A549 (cell line): ENCODE measurements around the gene NLRC5. TPM values are rescaled to one million over a fixed set of nuclear protein-coding genes. Genes with fewer than 3 reads are reported as not detected.

Experiments
- ATAC-seq, 2 experiments: fragments of 200-7000 bp in 1 of 2; fragments of >200 bp in 1 of 2; cut with Nextera tagmentation in 1 of 2; cut with Tn5 transposase in 1 of 2; 3 replicates each; pipeline versions ENCODE4 v1.8.0 to v1.9.1; 2018 to 2020; ENCODE audit warnings: mild to moderate bottlenecking in 1 of 2, moderate library complexity in 1 of 2
- CTCF ChIA-PET: fragments of 300-600 bp; sonication (Branson Sonifier 250); formaldehyde crosslinking; extraction: SDS; loops from one replicate; lab custom pipeline; 2021; ENCODE audit warnings: antibody characterized with exemption, inconsistent platforms; lab: Yijun Ruan, JAX
- POLR2A ChIA-PET: fragments of 350-600 bp; formaldehyde crosslinking; extraction: SDS; loops from one replicate; lab custom pipeline; 2021; ENCODE audit warnings: antibody characterized with exemption, inconsistent platforms; lab: Yijun Ruan, JAX
- DNase-seq, 2 experiments: peaks; one replicate each; pipeline versions ENCODE4 v3.0.0 to v3.0.0-alpha.2; 2011 to 2016; ENCODE audit warnings: low read depth in 1 of 2, low spot score in 1 of 2
- FAIRE-seq: peaks from 2 replicates; lab custom pipeline; 2011; peaks lifted over from hg19 to GRCh38; lab: Jason Lieb, UNC
- H3K27ac ChIP-seq, 2 experiments: fragments of >200 bp; sonication (Bioruptor Twin); formaldehyde crosslinking; 3 replicates each; pipeline ENCODE4 v1.5.1; 2016 to 2017
- H3K4me1 ChIP-seq: fragments of >200 bp; sonication (Bioruptor Twin); formaldehyde crosslinking; 3 replicates; pipeline ENCODE4 v1.6.1; 2016
- H3K4me2 ChIP-seq: fragments of >200 bp; sonication (Bioruptor Twin); formaldehyde crosslinking; 3 replicates; pipeline ENCODE4 v1.6.1; 2016
- H3K4me3 ChIP-seq: fragments of >200 bp; sonication (Bioruptor Twin); formaldehyde crosslinking; 3 replicates; pipeline ENCODE4 v1.5.1; 2016
- H3K9me3 ChIP-seq: fragments of >200 bp; sonication (Bioruptor Twin); formaldehyde crosslinking; 3 replicates; pipeline ENCODE4 v1.6.1; 2016
- BHLHE40 ChIP-seq: IDR thresholded peaks from 2 replicates; pipeline ENCODE4 v1.6.1; 2012; ENCODE audit warnings: low read depth, low read length, inconsistent platforms
- CBX2 ChIP-seq: fragments of 200-600 bp; sonication (generic); IDR thresholded peaks from 2 replicates; pipeline ENCODE4 v1.6.1; 2016; ENCODE audit warnings: low read depth, mild to moderate bottlenecking, borderline replicate concordance
- EHF ChIP-seq: fragments of 250-450 bp; sonication (Bioruptor Pico); IDR thresholded peaks from 2 replicates; pipeline ENCODE4 v1.5.0; 2020; ENCODE audit warnings: mild to moderate bottlenecking
- EHMT2 ChIP-seq: fragments of 200-600 bp; sonication (generic); IDR thresholded peaks from 2 replicates; pipeline ENCODE4 v1.6.1; 2016; ENCODE audit warnings: antibody characterized with exemption, low read depth, mild to moderate bottlenecking, moderate library complexity
- EP300 ChIP-seq, 2 experiments: fragments of >200 bp; sonication (Bioruptor Twin); formaldehyde crosslinking; IDR thresholded peaks; 2 replicates in 1 of 2; 3 replicates in 1 of 2; pipeline ENCODE4 v1.6.1; 2016 to 2017
- HOXB13 ChIP-seq: fragments of 250-450 bp; sonication (Bioruptor Pico); IDR thresholded peaks from 2 replicates; pipeline ENCODE4 v1.5.0; 2020; ENCODE audit warnings: low read depth, mild to moderate bottlenecking, moderate library complexity
- KDM1A ChIP-seq: fragments of 200-600 bp; sonication (generic); IDR thresholded peaks from 2 replicates; pipeline ENCODE4 v1.6.1; 2016; ENCODE audit warnings: low read depth, mild to moderate bottlenecking
- MAFK ChIP-seq: fragments of 450-650 bp; IDR thresholded peaks from 2 replicates; pipeline ENCODE4 v1.6.1; 2014; ENCODE audit not compliant: partially characterized antibody
- MYC ChIP-seq: IDR thresholded peaks from 2 replicates; pipeline ENCODE4 v1.6.1; 2012; ENCODE audit warnings: mild to moderate bottlenecking, inconsistent platforms, low read length, improper control_type of control experiment, borderline replicate concordance
- NFE2L2 ChIP-seq: fragments of 150-350 bp; conservative IDR thresholded peaks from 2 replicates; pipeline ENCODE4 v1.6.1; 2014; ENCODE audit warnings: low read length
- NR3C1 ChIP-seq: fragments of >200 bp; sonication (Bioruptor Twin); formaldehyde crosslinking; IDR thresholded peaks from 3 replicates; pipeline ENCODE4 v1.6.1; 2017
- POLR2A ChIP-seq: IDR thresholded peaks from 2 replicates; pipeline ENCODE4 v1.6.1; 2012; ENCODE audit warnings: mild to moderate bottlenecking, low read length
- POLR2AphosphoS2 ChIP-seq: conservative IDR thresholded peaks from 2 replicates; pipeline ENCODE4 v1.6.1; 2012; ENCODE audit warnings: low read length, improper control_type of control experiment, inconsistent platforms
- RAD21 ChIP-seq, 2 experiments: fragments of >200 bp in 1 of 2; sonication (Bioruptor Twin) in 1 of 2; formaldehyde crosslinking in 1 of 2; IDR thresholded peaks in 1 of 2; conservative IDR thresholded peaks in 1 of 2; 2 replicates in 1 of 2; 3 replicates in 1 of 2; pipeline ENCODE4 v1.6.1; 2012 to 2018; ENCODE audit warnings: inconsistent platforms in 1 of 2
- RARB ChIP-seq: fragments of 250-450 bp; sonication (Bioruptor Pico); IDR thresholded peaks from 2 replicates; pipeline ENCODE4 v1.8.0; 2021; ENCODE audit warnings: mild to moderate bottlenecking, moderate library complexity
- RCOR1 ChIP-seq: fragments of 150-350 bp; IDR thresholded peaks from 2 replicates; pipeline ENCODE4 v1.6.1; 2014; ENCODE audit warnings: antibody characterized with exemption, low read length, low read depth
- RFX5 ChIP-seq: fragments of 450-650 bp; IDR thresholded peaks from 2 replicates; pipeline ENCODE4 v1.7.1; 2014; ENCODE audit warnings: antibody characterized with exemption, mild to moderate bottlenecking, moderate library complexity
- RNF2 ChIP-seq: fragments of 200-600 bp; sonication (generic); IDR thresholded peaks from 2 replicates; pipeline ENCODE4 v1.6.1; 2016; ENCODE audit warnings: low read depth, mild to moderate bottlenecking, antibody characterized with exemption, moderate library complexity, borderline replicate concordance
- TFCP2L1 ChIP-seq: fragments of 250-450 bp; sonication (Bioruptor Pico); IDR thresholded peaks from 2 replicates; pipeline ENCODE4 v1.5.0; 2021; ENCODE audit warnings: mild to moderate bottlenecking
- WGBS: methylation state at CpG from one replicate; pipeline ENCODE4 v1.1.6; 2017; ENCODE audit errors: missing lambda C conversion rate; 5-methylcytosine and 5-hydroxymethylcytosine counted together
- polyA plus RNA-seq, 4 experiments: library from polyadenylated mRNA; depleted of rRNA in 3 of 4; stranded (reverse); fragments of >200 nt; fragmentation: RNase III in 1 of 4; extraction: RNeasy Plus Mini Kit Qiagen cat#74134 plus additional on column Dnase treatment in 1 of 4; gene quantifications; 2 replicates in 3 of 4; 3 replicates in 1 of 4; pipeline ENCODE4 v1.2.3, GENCODE V29; 2011 to 2017
- TF ChIP-seq, protein P1 (sequence below): fragments of >200 bp; sonication (Bioruptor Twin); formaldehyde crosslinking; IDR thresholded peaks from 3 replicates; pipeline ENCODE4 v1.5.1; 2016
- TF ChIP-seq, protein P2 (sequence below): fragments of 200-600 bp; sonication (generic); IDR thresholded peaks from 2 replicates; pipeline ENCODE4 v1.6.1; 2016; ENCODE audit warnings: antibody characterized with exemption, mild to moderate bottlenecking, moderate library complexity

Gene NLRC5
- polyA plus RNA-seq, 2 of the 4 experiments (the other 2 are of a cell fraction) = 2.5 to 3.6 TPM

DNA sequence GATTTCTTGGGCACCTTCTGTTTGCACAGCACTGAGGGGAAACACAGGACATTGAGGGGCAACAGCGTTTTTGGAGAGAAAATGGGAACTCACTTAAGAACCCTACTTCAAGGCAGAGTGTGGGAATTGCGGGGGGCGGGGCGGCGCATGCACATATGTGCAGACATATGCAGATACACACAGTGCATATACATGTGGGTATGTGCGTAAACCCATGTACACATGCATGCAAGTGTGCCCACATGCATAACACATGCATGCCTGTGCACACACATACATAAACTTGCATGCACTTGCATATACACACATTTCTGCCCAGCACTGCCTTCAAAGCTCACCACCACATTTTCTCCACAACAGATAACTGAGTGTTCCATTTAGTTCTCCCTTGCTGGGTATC, 32.4 kb downstream of the NLRC5 start:
- no peak for DNase-seq
- FAIRE-seq = no peak
- H3K4me1 ChIP-seq = no peaks in the 10 kb centered on the region
- TF ChIP-seq NFE2L2 (no peak), RAD21 (conservative IDR thresholded peaks at IDR 0.05 in 1 of 2, IDR thresholded peaks at IDR 0.05 in 1 of 2) (no peak), RFX5 (no peak), POLR2AphosphoS2 (no peak), NR3C1 (no peak), RCOR1 (no peak), RARB (CRISPR knock-in tag) (no peak), POLR2A (no peak)
- TF ChIP-seq, protein P1, sequence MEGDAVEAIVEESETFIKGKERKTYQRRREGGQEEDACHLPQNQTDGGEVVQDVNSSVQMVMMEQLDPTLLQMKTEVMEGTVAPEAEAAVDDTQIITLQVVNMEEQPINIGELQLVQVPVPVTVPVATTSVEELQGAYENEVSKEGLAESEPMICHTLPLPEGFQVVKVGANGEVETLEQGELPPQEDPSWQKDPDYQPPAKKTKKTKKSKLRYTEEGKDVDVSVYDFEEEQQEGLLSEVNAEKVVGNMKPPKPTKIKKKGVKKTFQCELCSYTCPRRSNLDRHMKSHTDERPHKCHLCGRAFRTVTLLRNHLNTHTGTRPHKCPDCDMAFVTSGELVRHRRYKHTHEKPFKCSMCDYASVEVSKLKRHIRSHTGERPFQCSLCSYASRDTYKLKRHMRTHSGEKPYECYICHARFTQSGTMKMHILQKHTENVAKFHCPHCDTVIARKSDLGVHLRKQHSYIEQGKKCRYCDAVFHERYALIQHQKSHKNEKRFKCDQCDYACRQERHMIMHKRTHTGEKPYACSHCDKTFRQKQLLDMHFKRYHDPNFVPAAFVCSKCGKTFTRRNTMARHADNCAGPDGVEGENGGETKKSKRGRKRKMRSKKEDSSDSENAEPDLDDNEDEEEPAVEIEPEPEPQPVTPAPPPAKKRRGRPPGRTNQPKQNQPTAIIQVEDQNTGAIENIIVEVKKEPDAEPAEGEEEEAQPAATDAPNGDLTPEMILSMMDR = no peak
- TF ChIP-seq, protein P2, sequence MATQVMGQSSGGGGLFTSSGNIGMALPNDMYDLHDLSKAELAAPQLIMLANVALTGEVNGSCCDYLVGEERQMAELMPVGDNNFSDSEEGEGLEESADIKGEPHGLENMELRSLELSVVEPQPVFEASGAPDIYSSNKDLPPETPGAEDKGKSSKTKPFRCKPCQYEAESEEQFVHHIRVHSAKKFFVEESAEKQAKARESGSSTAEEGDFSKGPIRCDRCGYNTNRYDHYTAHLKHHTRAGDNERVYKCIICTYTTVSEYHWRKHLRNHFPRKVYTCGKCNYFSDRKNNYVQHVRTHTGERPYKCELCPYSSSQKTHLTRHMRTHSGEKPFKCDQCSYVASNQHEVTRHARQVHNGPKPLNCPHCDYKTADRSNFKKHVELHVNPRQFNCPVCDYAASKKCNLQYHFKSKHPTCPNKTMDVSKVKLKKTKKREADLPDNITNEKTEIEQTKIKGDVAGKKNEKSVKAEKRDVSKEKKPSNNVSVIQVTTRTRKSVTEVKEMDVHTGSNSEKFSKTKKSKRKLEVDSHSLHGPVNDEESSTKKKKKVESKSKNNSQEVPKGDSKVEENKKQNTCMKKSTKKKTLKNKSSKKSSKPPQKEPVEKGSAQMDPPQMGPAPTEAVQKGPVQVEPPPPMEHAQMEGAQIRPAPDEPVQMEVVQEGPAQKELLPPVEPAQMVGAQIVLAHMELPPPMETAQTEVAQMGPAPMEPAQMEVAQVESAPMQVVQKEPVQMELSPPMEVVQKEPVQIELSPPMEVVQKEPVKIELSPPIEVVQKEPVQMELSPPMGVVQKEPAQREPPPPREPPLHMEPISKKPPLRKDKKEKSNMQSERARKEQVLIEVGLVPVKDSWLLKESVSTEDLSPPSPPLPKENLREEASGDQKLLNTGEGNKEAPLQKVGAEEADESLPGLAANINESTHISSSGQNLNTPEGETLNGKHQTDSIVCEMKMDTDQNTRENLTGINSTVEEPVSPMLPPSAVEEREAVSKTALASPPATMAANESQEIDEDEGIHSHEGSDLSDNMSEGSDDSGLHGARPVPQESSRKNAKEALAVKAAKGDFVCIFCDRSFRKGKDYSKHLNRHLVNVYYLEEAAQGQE = no peak
- no peak overlapping the region for H3K4me3 ChIP-seq
- CTCF ChIA-PET = interaction anchor here (0.5 to 1.6 kb wide), 5 partner anchors 11 to 146 kb away, joined by 3 to 4 read pairs (median 3); no protein-coding TSS in a partner anchor
- POLR2A ChIA-PET = no interaction called here
- no peak overlapping the region for H3K27ac ChIP-seq
- H3K9me3 ChIP-seq = no peaks in the 10 kb centered on the region
- H3K4me2 ChIP-seq = no peak overlapping the region
- ATAC-seq = no peak
- WGBS = 82% methylated on average over 6 of the region's 6 CpGs

DNA sequence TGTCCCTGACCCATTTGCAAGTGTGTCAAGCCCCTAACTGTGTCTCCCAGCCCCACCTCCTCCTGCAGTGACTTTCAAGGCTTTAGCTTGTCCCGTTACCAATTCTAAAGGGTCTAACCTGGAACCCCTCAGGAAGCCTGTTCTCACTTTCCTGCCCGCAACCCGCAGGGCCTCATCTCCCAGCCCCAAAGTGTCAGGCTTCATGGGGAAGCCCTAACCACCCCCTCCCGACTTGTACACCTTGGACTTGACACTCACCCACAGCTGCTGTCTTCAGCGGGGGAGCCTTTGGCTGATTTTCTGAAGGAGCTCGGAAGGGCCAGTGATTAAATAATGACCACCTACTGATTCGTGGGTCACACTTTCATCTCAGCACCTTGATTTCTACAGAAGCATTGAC, 33.1 kb downstream of the NLRC5 start:
- TF ChIP-seq TFCP2L1 (CRISPR knock-in tag) (no peak), CBX2 (no peak), KDM1A (no peak), EP300 (IDR thresholded peaks at IDR 0.05) (no peak), MAFK (no peak), RNF2 (no peak), EHMT2 (no peak), MYC (no peak), BHLHE40 (no peak), HOXB13 (no peak), EHF (CRISPR knock-in tag) (no peak), NR3C1 (no peak)
- TF ChIP-seq, protein P2 = no peak
- TF ChIP-seq, all 56 proteins: peak for 0
- POLR2A ChIA-PET = no interaction called here
- DNase-seq = no peak
- Histone ChIP-seq H3K9me3 (no peaks in the 10 kb centered on the region), H3K4me2 (no peak overlapping the region), H3K4me3 (no peak overlapping the region), H3K27ac (no peak overlapping the region), H3K4me1 (no peaks in the 10 kb centered on the region)
- no peak for FAIRE-seq
- ATAC-seq = no peak
- CTCF ChIA-PET = interaction anchor here (1.1 to 1.6 kb wide), 3 partner anchors 10 to 128 kb away, joined by 3 to 4 read pairs (median 3); no protein-coding TSS in a partner anchor
- 79% methylated on average over 7 of the region's 7 CpGs for WGBS
